Smooth muscle cell (in vitro differentiated cells): ENCODE results near the gene ACSF3. TPM values are rescaled to one million over a fixed set of nuclear protein-coding genes. Genes with fewer than 3 reads are reported as not detected.

Experiments
- DNase-seq: peaks from one replicate; lab custom pipeline; 2025; ENCODE audit not compliant: unreplicated experiment; lab: John Stamatoyannopoulos, UW
- H2AFZ ChIP-seq: fragments of 200-600 bp; sonication (generic); 2 replicates; pipeline ENCODE4 v1.6.0; 2016; ENCODE audit warnings: antibody characterized with exemption, low read depth, mild to moderate bottlenecking
- H3F3A ChIP-seq: fragments of 200-600 bp; sonication (generic); 2 replicates; pipeline ENCODE4 v1.6.0; 2017; ENCODE audit warnings: antibody characterized with exemption, low read depth
- H3K27ac ChIP-seq: fragments of 200-600 bp; sonication (generic); 2 replicates; pipeline ENCODE4 v1.5.1; 2016; ENCODE audit warnings: low read depth, mild to moderate bottlenecking
- H3K27me3 ChIP-seq: fragments of 200-600 bp; sonication (generic); 2 replicates; pipeline ENCODE4 v1.6.1; 2016; ENCODE audit warnings: low read depth, mild to moderate bottlenecking
- H3K36me3 ChIP-seq: fragments of 200-600 bp; sonication (generic); 2 replicates; pipeline ENCODE4 v1.5.1; 2016; ENCODE audit warnings: low read depth
- H3K4me1 ChIP-seq: fragments of 200-600 bp; sonication (generic); 2 replicates; pipeline ENCODE4 v1.5.1; 2016; ENCODE audit warnings: low read depth
- H3K4me2 ChIP-seq: fragments of 200-600 bp; sonication (generic); 2 replicates; pipeline ENCODE4 v1.6.0; 2016; ENCODE audit warnings: mild to moderate bottlenecking
- H3K4me3 ChIP-seq: fragments of 200-600 bp; sonication (generic); 2 replicates; pipeline ENCODE4 v1.5.1; 2016; ENCODE audit warnings: mild to moderate bottlenecking
- H3K79me2 ChIP-seq: fragments of 200-600 bp; sonication (generic); 2 replicates; pipeline ENCODE4 v1.6.0; 2016; ENCODE audit warnings: low read depth, mild to moderate bottlenecking
- H3K9ac ChIP-seq: fragments of 200-600 bp; sonication (generic); 2 replicates; pipeline ENCODE4 v1.6.0; 2016; ENCODE audit warnings: low read depth
- H3K9me3 ChIP-seq: fragments of 200-600 bp; sonication (generic); replicated peaks from 2 replicates; pipeline ENCODE4 v1.5.1; 2016; ENCODE audit warnings: low read depth
- H4K20me1 ChIP-seq: fragments of 200-600 bp; sonication (generic); 2 replicates; pipeline ENCODE4 v1.6.0; 2016; ENCODE audit warnings: low read depth
- CTCF ChIP-seq: fragments of 200-600 bp; sonication (generic); IDR thresholded peaks from 2 replicates; pipeline ENCODE4 v1.5.1; 2017; ENCODE audit warnings: borderline replicate concordance, mild to moderate bottlenecking, antibody characterized with exemption; ENCODE audit not compliant: insufficient read depth, poor library complexity, severe bottlenecking
- WGBS: methylation state at CpG from one replicate; pipeline ENCODE4 v1.1.7; 2016; ENCODE audit warnings: low lambda C conversion rate; 5-methylcytosine and 5-hydroxymethylcytosine counted together
- polyA plus RNA-seq: library from polyadenylated mRNA; unstranded; fragments of >200 nt; fragmentation: Nextera tagmentation; extraction: Ambion mirVana; gene quantifications from 2 replicates; pipeline ENCODE4 v1.2.1, GENCODE V29; 2016
- total RNA-seq: library from RNA; depleted of rRNA; stranded (reverse); fragments of >200 nt; gene quantifications from 2 replicates; pipeline ENCODE4 v1.2.3, GENCODE V29; 2014

ACSF3 gene
- total and polyA plus RNA-seq, 2 experiments from 2014 or later = 13.6 to 15.1 TPM

GRCh38 chr16:89112377-89113151 is 18.9 kb downstream of the ACSF3 start:
- H2AFZ ChIP-seq = no peak overlapping the region
- no peak overlapping the region for H3K27ac ChIP-seq
- H3K36me3 ChIP-seq = no peaks in the 10 kb centered on the region

GRCh38 chr16:89113152-89113547 is 19.5 kb downstream of the ACSF3 start:
- no peak for DNase-seq
- H3K27me3 ChIP-seq = no peaks in the 10 kb centered on the region
- peaks cover 12% of the 10 kb centered on the region for H4K20me1 ChIP-seq
- no peak for TF ChIP-seq CTCF
- no peak overlapping the region for H3K4me2 ChIP-seq
- peaks cover 4% of the 10 kb centered on the region for H3K4me1 ChIP-seq
- no peaks in the 10 kb centered on the region for H3K9me3 ChIP-seq
- H3F3A ChIP-seq = no peaks in the 10 kb centered on the region
- H3K4me3 ChIP-seq = no peak overlapping the region
- H3K79me2 ChIP-seq = no peaks in the 10 kb centered on the region
- WGBS = 93% methylated on average over 12 of the region's 12 CpGs
- no peaks in the 10 kb centered on the region for H3K36me3 ChIP-seq
- no peak overlapping the region for H3K27ac ChIP-seq
- H3K9ac ChIP-seq = no peak overlapping the region
- H2AFZ ChIP-seq = no peak overlapping the region

More at GRCh38 chr16:89112377-89113151, 18.9 kb downstream of the ACSF3 start:
- Histone ChIP-seq H3K27me3 (no peaks in the 10 kb centered on the region), H3K9me3 (no peaks in the 10 kb centered on the region), H3K4me2 (no peak overlapping the region), H3K4me3 (no peak overlapping the region), H3K4me1 (peaks cover 4% of the 10 kb centered on the region), H3K79me2 (no peaks in the 10 kb centered on the region), H3K9ac (no peak overlapping the region), H4K20me1 (peaks cover 12% of the 10 kb centered on the region), H3F3A (no peaks in the 10 kb centered on the region)
- WGBS = 91% methylated on average over 26 of the region's 26 CpGs
- no peak for DNase-seq
- TF ChIP-seq CTCF = no peak

- no peak overlapping the region for H2AFZ ChIP-seq
- H3F3A ChIP-seq = no peaks in the 10 kb centered on the region
- H3K4me3 ChIP-seq = no peak overlapping the region
- no peak for DNase-seq
- H3K9ac ChIP-seq = no peak overlapping the region
- no peak overlapping the region for H3K27ac ChIP-seq
- H3K79me2 ChIP-seq = no peaks in the 10 kb centered on the region
- H4K20me1 ChIP-seq = peaks cover 12% of the 10 kb centered on the region
- H3K27me3 ChIP-seq = no peaks in the 10 kb centered on the region
- no peak for TF ChIP-seq CTCF
- no peaks in the 10 kb centered on the region for H3K9me3 ChIP-seq
- WGBS = 96% methylated on average over 27 of the region's 27 CpGs
- no peak overlapping the region for H3K4me2 ChIP-seq
- H3K4me1 ChIP-seq = peaks cover 4% of the 10 kb centered on the region
- no peaks in the 10 kb centered on the region for H3K36me3 ChIP-seq
These were observed 20.0 kb downstream of the ACSF3 start for GRCh38 chr16:89113661-89114060.
